Right ventricle myocardium inferior (tissue), 1 donor: ENCODE data around the gene DHDH. TPM values are rescaled to one million over a fixed set of nuclear protein-coding genes. Genes with fewer than 3 reads are reported as not detected.

ENCODE experiments used
- total RNA-seq: library from RNA; stranded (reverse); fragmentation: NEBNext Ultra II Directional; extraction: Animal tissue kit (Norgen Biotek cat#: 25700); gene quantifications from one replicate; pipeline ENCODE4 v1.2.1, GENCODE V29; 2021
- donor health status: DM: no; HTN: yes; CAD: no; lungs with severe emphysema.

Gene DHDH
- total RNA-seq, 1 donor from 2014 or later, result not detected

Other genes with a start within 250 kb of the DHDH start
- gene FUT2, start 237.7 kb upstream of the DHDH start, total RNA-seq, result not detected
- gene MAMSTR, start 214.0 kb upstream of the DHDH start, total RNA-seq, result 4.2 TPM
- gene RASIP1, start 193.1 kb upstream of the DHDH start, total RNA-seq, result 15.3 TPM
- 0.49 TPM for gene IZUMO1, start 186.8 kb upstream of the DHDH start, total RNA-seq
- 2.1 TPM for gene FUT1, start 181.1 kb upstream of the DHDH start, total RNA-seq
- gene FGF21, start 178.2 kb upstream of the DHDH start, total RNA-seq, result not detected
- 63.2 TPM for gene BCAT2, start 122.7 kb upstream of the DHDH start, total RNA-seq
- 1.0 TPM for gene HSD17B14, start 97.2 kb upstream of the DHDH start, total RNA-seq
- gene PLEKHA4, start 65.1 kb upstream of the DHDH start, total RNA-seq, result 23.8 TPM
- 64.8 TPM for gene PPP1R15A, start 61.3 kb upstream of the DHDH start, total RNA-seq
- gene TULP2, start 35.0 kb upstream of the DHDH start, total RNA-seq, result not detected
- 246 TPM for gene NUCB1, start 33.4 kb upstream of the DHDH start, total RNA-seq
- gene BAX, start 21.2 kb downstream of the DHDH start, total RNA-seq, result 22.4 TPM
- 1,007 TPM for gene FTL, start 31.6 kb downstream of the DHDH start, total RNA-seq
- gene GYS1, start 59.6 kb downstream of the DHDH start, total RNA-seq, result 99.1 TPM
- 46.8 TPM for gene RUVBL2, start 60.2 kb downstream of the DHDH start, total RNA-seq
- gene LHB, start 83.4 kb downstream of the DHDH start, total RNA-seq, result not detected
- gene CGB3, start 90.6 kb downstream of the DHDH start, total RNA-seq, result not detected
- gene CGB2, start 98.2 kb downstream of the DHDH start, total RNA-seq, result not detected
- gene CGB1, start 103.2 kb downstream of the DHDH start, total RNA-seq, result not detected
- not detected for gene CGB5, start 110.1 kb downstream of the DHDH start, total RNA-seq
- gene CGB8, start 115.4 kb downstream of the DHDH start, total RNA-seq, result not detected
- not detected for gene CGB7, start 124.0 kb downstream of the DHDH start, total RNA-seq
- gene NTF4, start 131.1 kb downstream of the DHDH start, total RNA-seq, result not detected
- gene KCNA7, start 139.0 kb downstream of the DHDH start, total RNA-seq, result 0.81 TPM
- gene SNRNP70, start 151.8 kb downstream of the DHDH start, total RNA-seq, result 110 TPM
- 21.1 TPM for gene LIN7B, start 180.7 kb downstream of the DHDH start, total RNA-seq
- gene C19orf73, start 185.4 kb downstream of the DHDH start, total RNA-seq, result 1.8 TPM
- 4.1 TPM for gene PPFIA3, start 185.8 kb downstream of the DHDH start, total RNA-seq
- gene HRC, start 221.7 kb downstream of the DHDH start, total RNA-seq, result 843 TPM
- 28.5 TPM for gene TRPM4, start 224.1 kb downstream of the DHDH start, total RNA-seq